RWPE2 (cell line): ENCODE results near the gene IZUMO4.
"Not testable (repeated sequence)": the region's sequence is repeated elsewhere in the genome, so short reads cannot be mapped to it uniquely, and the experiment has no call there.

Experiments
- ATAC-seq: fragments of 200-7000 bp; cut with Tn5 transposase; 3 replicates; pipeline ENCODE4 v1.9.1; 2021; ENCODE audit warnings: low read depth
- DNase-seq: peaks from one replicate; pipeline ENCODE4 v3.0.0-alpha.2; 2020; ENCODE audit warnings: low spot score
- H3K27ac ChIP-seq: fragments of 450-650 bp; 2 replicates; pipeline ENCODE4 v1.5.1; 2017; ENCODE audit warnings: mild to moderate bottlenecking; ENCODE audit not compliant: poor library complexity, severe bottlenecking
- H3K27me3 ChIP-seq: fragments of 250-450 bp; sonication (Bioruptor Pico); 2 replicates; pipeline ENCODE4 v1.5.1; 2021; ENCODE audit warnings: mild to moderate bottlenecking, moderate library complexity; ENCODE audit not compliant: insufficient read depth, poor library complexity, severe bottlenecking
- H3K36me3 ChIP-seq: fragments of 250-450 bp; sonication (Bioruptor Pico); 2 replicates; pipeline ENCODE4 v1.5.1; 2020; ENCODE audit warnings: low read depth, mild to moderate bottlenecking, moderate library complexity
- H3K4me1 ChIP-seq: fragments of 250-450 bp; sonication (Bioruptor Pico); 2 replicates; pipeline ENCODE4 v1.5.1; 2021; ENCODE audit warnings: mild to moderate bottlenecking, moderate library complexity; ENCODE audit not compliant: insufficient read depth, poor library complexity, severe bottlenecking
- H3K4me3 ChIP-seq: fragments of 250-450 bp; sonication (Bioruptor Pico); 2 replicates; pipeline ENCODE4 v1.5.1; 2021; ENCODE audit warnings: mild to moderate bottlenecking, moderate library complexity; ENCODE audit not compliant: severe bottlenecking
- H3K9me3 ChIP-seq: fragments of 250-450 bp; sonication (Bioruptor Pico); 2 replicates; pipeline ENCODE4 v1.5.1; 2021; ENCODE audit warnings: mild to moderate bottlenecking, moderate library complexity; ENCODE audit not compliant: severe bottlenecking
- TF ChIP-seq, protein P1 (sequence below): fragments of 450-650 bp; IDR thresholded peaks from one replicate; pipeline ENCODE4 v1.5.1; 2017; ENCODE audit warnings: mild to moderate bottlenecking, moderate library complexity; ENCODE audit not compliant: poor library complexity, severe bottlenecking

The IZUMO4 gene

DNA sequence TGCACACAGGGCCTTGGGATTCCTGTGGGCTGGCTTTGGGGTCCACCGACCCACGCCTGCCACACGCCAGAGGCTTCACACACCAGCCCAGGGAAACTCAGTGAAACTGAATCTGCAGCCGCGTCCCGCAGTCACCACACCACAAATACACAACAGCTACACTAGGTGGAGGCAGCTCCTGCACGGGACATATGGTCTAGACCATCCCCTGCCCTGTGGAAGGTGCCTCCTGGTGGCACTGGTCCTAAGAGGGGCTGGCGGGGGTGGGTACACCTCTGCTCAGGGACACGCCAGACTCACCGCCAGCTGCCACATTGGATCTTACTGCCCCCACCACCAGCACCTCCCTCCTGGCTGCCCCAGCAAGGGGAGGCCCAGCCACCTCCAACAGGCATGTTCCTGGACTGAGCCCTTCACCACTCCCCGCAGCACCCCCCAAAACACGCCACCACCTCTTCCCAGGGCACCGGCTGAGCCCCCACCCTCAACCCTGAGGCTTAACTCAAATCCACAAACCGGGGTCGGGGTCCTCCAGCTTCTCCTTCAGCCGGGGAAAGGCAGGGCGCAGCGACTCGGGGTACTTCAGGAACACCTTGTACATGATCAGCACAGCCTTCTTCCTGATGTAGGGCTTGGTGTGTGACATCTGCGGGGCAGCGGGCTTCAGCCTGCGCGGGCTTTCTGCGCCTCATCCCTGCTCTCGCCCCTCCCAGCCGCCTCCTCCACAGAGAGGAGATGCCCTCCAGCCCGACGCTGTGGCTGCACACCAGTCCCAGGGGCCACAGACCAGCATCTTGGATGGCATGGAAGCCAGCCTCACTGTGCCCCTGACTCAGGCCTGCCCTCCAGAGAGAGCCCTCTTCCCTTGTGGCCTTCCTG lies 33.4 kb downstream of the IZUMO4 start:
- no peaks in the 10 kb centered on the region for H3K4me1 ChIP-seq
- no peak for ATAC-seq
- H3K9me3 ChIP-seq, result no peaks in the 10 kb centered on the region
- H3K4me3 ChIP-seq, result no peak overlapping the region
- peak; percentile 59 for DNase-seq
- TF ChIP-seq, protein P1, sequence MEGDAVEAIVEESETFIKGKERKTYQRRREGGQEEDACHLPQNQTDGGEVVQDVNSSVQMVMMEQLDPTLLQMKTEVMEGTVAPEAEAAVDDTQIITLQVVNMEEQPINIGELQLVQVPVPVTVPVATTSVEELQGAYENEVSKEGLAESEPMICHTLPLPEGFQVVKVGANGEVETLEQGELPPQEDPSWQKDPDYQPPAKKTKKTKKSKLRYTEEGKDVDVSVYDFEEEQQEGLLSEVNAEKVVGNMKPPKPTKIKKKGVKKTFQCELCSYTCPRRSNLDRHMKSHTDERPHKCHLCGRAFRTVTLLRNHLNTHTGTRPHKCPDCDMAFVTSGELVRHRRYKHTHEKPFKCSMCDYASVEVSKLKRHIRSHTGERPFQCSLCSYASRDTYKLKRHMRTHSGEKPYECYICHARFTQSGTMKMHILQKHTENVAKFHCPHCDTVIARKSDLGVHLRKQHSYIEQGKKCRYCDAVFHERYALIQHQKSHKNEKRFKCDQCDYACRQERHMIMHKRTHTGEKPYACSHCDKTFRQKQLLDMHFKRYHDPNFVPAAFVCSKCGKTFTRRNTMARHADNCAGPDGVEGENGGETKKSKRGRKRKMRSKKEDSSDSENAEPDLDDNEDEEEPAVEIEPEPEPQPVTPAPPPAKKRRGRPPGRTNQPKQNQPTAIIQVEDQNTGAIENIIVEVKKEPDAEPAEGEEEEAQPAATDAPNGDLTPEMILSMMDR, result no peak
- H3K27ac ChIP-seq, result no peak overlapping the region
- H3K27me3 ChIP-seq, result no peaks in the 10 kb centered on the region
- peaks cover 74% of the 10 kb centered on the region for H3K36me3 ChIP-seq

DNA sequence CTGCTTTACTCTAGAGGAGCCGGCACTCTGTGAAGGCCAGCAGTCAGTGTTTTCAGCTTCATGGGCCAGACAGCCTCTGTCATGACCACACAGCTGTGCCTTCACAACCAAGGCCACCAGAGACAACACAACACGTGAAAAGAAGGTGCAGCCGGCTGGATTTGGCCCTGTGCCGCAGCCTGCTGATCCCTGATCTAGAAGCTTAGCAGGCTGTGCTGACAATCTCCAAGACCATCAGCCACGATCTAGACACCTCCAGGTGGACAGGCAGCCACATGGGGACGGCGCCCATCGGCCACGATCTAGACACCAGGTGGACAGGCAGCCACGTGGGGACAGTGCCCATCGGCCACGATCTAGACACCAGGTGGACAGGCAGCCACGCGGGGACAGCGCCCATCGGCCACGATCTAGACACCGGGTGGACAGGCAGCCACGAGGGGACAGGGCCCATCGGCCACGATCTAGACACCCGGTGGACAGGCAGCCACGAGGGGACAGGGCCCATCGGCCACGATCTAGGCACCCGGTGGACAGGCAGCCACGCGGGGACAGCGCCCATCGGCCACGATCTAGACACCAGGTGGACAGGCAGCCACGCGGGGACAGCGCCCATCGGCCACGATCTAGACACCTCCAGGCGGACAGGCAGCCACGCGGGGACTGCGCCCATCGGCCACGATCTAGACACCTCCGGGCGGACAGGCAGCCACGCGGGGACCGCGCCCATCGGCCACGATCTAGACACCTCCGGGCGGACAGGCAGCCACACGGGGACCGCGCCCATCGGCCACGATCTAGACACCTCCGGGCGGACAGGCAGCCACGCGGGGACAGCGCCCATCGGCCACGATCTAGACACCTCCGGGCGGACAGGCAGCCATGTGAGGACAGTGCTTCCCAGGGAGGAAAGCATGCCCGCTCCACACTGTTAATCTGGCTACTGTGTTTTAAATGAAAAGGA lies 34.6 kb downstream of the IZUMO4 start:
- DNase-seq, H3K27ac ChIP-seq: not testable (repeated sequence)

DNA sequence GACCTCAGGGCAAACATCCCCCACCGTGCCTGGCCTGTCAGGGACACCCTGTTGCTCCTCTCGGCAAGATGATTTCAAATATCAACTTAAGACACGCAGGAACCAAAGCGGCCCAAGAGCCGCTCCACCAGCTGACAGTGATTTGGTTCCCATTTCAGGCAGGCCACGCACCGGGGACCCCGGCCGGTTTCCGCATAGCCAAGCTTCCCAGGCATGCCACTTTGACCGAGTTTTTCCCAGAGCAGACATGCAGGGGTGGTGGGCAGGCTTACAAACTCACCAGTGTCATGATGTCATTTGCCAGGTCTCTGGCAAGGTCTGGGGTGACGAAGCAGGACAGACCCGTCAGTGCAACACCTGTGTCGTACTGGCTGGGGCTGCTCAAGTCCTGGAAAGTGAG lies 35.5 kb downstream of the IZUMO4 start:
- Histone ChIP-seq H3K4me3 (no peak overlapping the region), H3K36me3 (peaks cover 69% of the 10 kb centered on the region), H3K4me1 (no peaks in the 10 kb centered on the region), H3K9me3 (no peaks in the 10 kb centered on the region), H3K27ac (no peak overlapping the region), H3K27me3 (no peaks in the 10 kb centered on the region)
- ATAC-seq (no peak), DNase-seq (no peak)
- TF ChIP-seq, protein P1, result no peak

More for the DNA sequence above, 34.6 kb downstream of the IZUMO4 start:
- not testable (repeated sequence) for H3K27me3 ChIP-seq, H3K4me1 ChIP-seq, H3K9me3 ChIP-seq, H3K4me3 ChIP-seq, ATAC-seq
- peaks cover 68% of the 10 kb centered on the region for H3K36me3 ChIP-seq

DNA sequence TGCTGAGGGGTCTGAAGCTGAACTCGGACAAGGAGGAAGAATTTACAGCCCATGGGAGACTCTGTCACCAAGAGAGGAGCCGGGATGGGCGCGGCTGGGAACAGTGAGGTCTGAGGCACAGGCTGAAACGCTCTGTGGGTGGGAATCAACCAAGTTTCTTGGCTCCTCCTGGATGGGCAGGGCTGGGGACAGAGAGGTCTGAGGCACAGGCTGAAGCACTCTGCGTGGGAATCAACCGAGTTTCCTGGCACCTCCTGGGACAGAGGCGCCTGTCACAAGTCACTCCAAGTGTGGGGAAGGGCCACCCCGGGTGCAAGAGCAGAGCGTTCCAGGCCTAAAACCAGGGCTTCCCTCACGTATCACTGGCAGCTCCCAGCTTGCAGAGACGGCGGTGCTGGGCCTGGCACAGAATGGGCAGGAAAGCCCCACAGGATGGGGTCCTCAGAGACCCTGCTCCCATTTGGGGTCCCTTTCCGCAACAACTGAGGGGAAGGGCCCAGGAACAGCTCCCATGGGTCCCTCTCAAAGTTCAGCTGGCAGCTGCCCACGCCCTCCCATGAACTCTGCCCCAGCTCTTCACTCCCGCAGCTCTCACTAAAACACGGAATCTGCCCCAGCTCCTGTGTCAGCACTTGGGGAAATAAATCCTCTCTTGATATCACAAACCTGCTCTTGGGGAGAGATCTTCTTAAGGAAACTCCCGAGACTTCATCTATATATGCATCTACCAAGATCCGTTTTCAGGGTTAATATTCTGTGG lies 36.2 kb downstream of the IZUMO4 start:
- Histone ChIP-seq H3K4me1 (no peaks in the 10 kb centered on the region), H3K36me3 (peaks cover 69% of the 10 kb centered on the region), H3K27ac (no peak overlapping the region), H3K27me3 (no peaks in the 10 kb centered on the region), H3K9me3 (no peaks in the 10 kb centered on the region), H3K4me3 (no peak overlapping the region)
- DNase-seq, result peak; percentile 37
- TF ChIP-seq, protein P1, result no peak
- ATAC-seq, result no peak
